GM12874 (cell line): ENCODE results near the gene ZEB1.

Source experiments
- TF ChIP-seq, protein P1 (sequence below): IDR thresholded peaks from 2 replicates; pipeline ENCODE4 v1.5.1; 2011; ENCODE audit warnings: low read depth, mild to moderate bottlenecking, control low read depth, low read length, moderate library complexity; ENCODE audit not compliant: insufficient read depth

ZEB1 gene

DNA sequence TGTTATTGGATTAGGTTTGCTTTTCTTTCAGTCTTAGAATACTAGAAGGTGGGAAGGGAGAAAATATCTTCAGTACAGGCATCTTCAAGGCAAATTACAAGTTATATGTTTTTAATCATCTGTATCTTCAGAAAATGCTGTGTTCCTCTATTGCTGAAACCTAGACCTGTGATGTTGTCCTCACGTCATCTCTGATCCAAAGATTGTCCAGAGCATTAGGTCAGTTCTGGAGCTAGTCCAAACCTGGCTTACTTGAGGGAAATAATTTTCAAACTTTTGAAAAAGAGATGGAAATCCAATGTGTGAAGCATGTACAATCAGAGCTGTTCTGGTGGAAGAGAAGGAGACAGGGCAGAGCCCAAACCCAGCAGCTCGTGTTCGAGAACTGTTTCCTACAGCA is 217.3 kb downstream of the ZEB1 start:
- TF ChIP-seq, protein P1, sequence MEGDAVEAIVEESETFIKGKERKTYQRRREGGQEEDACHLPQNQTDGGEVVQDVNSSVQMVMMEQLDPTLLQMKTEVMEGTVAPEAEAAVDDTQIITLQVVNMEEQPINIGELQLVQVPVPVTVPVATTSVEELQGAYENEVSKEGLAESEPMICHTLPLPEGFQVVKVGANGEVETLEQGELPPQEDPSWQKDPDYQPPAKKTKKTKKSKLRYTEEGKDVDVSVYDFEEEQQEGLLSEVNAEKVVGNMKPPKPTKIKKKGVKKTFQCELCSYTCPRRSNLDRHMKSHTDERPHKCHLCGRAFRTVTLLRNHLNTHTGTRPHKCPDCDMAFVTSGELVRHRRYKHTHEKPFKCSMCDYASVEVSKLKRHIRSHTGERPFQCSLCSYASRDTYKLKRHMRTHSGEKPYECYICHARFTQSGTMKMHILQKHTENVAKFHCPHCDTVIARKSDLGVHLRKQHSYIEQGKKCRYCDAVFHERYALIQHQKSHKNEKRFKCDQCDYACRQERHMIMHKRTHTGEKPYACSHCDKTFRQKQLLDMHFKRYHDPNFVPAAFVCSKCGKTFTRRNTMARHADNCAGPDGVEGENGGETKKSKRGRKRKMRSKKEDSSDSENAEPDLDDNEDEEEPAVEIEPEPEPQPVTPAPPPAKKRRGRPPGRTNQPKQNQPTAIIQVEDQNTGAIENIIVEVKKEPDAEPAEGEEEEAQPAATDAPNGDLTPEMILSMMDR = no peak

DNA sequence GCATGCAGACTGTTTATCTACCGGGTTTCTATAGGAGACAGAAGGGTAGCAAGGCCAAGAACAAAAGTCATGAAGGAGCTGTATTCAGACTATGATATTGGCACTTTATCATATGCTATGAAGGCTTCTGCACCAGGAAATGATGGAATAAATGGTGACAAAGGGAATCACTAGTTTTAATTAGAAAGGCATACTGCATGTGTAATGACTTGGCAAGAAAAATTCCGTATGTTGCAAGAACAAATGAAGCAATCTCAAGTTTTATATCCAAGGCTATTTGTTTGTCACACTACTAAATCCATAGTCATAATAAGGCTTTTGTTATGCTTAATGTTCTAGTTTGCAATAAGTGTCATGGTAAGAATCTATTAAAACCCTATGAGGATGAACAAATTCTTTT is 230.9 kb downstream of the ZEB1 start:
- TF ChIP-seq, protein P1 = no peak

- TF ChIP-seq, protein P1 = no peak
These were observed 235.5 kb downstream of the ZEB1 start for GRCh38 chr10:31554556-31554955.

DNA sequence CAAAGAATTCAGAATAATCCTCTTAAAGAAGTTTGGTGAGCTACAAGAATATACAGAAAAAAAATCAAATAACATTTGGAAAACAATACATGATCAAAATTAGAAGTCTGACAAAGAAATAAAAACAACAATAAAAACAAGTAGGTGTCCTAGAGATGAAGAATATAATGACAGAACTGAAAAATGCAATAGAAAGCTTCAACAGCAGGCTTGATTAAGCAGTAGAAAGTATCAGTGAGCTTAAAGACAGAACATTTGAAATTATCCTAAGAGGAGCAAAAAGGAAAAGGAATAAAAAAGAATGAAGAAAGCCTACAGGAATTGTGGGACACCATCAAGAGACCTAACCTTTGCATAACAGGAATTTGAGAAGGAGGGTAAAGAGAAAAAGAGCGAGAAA is 238.8 kb downstream of the ZEB1 start:
- TF ChIP-seq, protein P1 = no peak

- TF ChIP-seq, protein P1 = no peak
These were observed 255.6 kb downstream of the ZEB1 start for GRCh38 chr10:31574577-31574976.

DNA sequence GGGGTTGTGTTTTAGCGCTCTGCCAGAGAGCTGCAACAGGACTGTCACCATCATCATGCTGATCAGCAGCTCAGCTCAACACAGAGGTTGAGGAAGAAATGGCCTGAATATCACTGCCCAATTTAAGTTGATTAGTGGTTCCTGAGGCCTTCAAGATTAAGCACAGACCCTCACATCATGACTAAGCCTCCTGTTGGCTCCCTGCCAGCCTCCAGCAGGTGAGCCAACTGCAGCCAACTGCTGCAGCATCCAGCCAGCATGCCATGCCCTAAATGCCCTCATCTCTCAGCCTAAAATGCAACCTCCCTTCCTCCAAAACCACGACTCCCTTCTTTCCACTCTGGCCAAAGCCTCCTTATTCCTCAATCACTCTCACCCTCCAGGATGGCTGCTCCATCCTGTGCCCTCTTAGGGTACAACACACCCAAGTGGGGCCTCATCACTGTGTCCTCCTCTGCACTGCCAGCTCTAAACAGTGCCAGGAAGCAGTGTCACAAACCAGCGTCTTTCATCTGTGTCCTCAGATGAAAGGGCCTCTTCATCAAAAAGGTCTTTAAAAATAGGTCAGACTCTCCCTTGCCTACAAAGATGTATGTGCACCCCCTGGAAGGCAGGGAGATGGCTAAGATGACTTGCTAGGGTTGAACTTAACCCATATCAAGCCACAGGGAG is 259.3 kb downstream of the ZEB1 start:
- TF ChIP-seq, protein P1 = no peak

- TF ChIP-seq, protein P1 = no peak
These were observed 259.9 kb downstream of the ZEB1 start for GRCh38 chr10:31578951-31579350.
